OCI-LY3 (cell line): Measurements from ENCODE around the gene PALD1.

Experiments
- EZH2phosphoT487 ChIP-seq: fragments of 200-600 bp; shearing (Covaris generic); IDR thresholded peaks from 2 replicates; pipeline ENCODE4 v1.6.1; 2018; ENCODE audit warnings: antibody characterized with exemption, mixed run types, low read depth
- TF ChIP-seq, protein P1 (sequence below): fragments of 200-600, 300-600 bp; sonication (generic); IDR thresholded peaks from 2 replicates; pipeline ENCODE4 v1.5.1; 2014; ENCODE audit warnings: antibody characterized with exemption, low read length, low read depth

DNA sequence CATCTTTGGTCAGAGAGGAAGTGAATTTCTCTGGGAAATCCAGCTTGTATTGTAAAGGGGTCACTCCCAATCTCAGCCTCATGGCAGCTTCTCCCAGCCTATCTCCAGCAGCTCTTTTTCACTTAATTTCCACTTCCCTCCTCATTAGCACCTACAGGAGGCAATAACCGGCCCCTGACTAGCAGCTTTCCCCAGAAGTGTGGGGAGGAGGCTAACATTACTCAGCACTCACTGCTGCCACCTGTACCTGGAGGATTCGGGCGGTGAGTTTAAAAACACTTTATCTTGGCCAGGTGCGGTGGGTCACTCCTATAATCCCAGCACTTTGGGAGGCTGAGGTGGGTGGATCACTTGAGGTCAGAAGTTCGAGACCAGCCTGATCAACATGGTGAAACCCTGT lies 40.8 kb upstream of the PALD1 start:
- TF ChIP-seq, protein P1, sequence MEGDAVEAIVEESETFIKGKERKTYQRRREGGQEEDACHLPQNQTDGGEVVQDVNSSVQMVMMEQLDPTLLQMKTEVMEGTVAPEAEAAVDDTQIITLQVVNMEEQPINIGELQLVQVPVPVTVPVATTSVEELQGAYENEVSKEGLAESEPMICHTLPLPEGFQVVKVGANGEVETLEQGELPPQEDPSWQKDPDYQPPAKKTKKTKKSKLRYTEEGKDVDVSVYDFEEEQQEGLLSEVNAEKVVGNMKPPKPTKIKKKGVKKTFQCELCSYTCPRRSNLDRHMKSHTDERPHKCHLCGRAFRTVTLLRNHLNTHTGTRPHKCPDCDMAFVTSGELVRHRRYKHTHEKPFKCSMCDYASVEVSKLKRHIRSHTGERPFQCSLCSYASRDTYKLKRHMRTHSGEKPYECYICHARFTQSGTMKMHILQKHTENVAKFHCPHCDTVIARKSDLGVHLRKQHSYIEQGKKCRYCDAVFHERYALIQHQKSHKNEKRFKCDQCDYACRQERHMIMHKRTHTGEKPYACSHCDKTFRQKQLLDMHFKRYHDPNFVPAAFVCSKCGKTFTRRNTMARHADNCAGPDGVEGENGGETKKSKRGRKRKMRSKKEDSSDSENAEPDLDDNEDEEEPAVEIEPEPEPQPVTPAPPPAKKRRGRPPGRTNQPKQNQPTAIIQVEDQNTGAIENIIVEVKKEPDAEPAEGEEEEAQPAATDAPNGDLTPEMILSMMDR = no peak
- no peak for TF ChIP-seq EZH2phosphoT487
